Nephron progenitor cell (in vitro differentiated cells): ENCODE results near the gene SACS.
A peak's percentile ranks its signal among the peaks of the same experiment; 100 is the strongest.

ENCODE experiments used
- DNase-seq: peaks from one replicate; pipeline ENCODE4 v3.0.0; 2021
- H3K27ac Mint-ChIP-seq: 2 replicates; pipeline ENCODE4 v1.8.0; 2021; ENCODE audit warnings: mild to moderate bottlenecking, moderate library complexity, mixed read lengths
- H3K27me3 Mint-ChIP-seq: 2 replicates; pipeline ENCODE4 v1.8.0; 2021; ENCODE audit warnings: mild to moderate bottlenecking, low read depth, mixed read lengths; ENCODE audit not compliant: poor library complexity
- H3K36me3 Mint-ChIP-seq: 2 replicates; pipeline ENCODE4 v1.8.0; 2021; ENCODE audit warnings: low read depth, mixed read lengths
- H3K4me1 Mint-ChIP-seq: 2 replicates; pipeline ENCODE4 v1.8.0; 2021; ENCODE audit warnings: mixed read lengths
- H3K4me3 Mint-ChIP-seq: 2 replicates; pipeline ENCODE4 v1.8.0; 2021; ENCODE audit warnings: mild to moderate bottlenecking, moderate library complexity, mixed read lengths
- H3K9me3 Mint-ChIP-seq: 2 replicates; pipeline ENCODE4 v1.8.0; 2021; ENCODE audit warnings: mild to moderate bottlenecking, moderate library complexity, mixed read lengths
- TF ChIP-seq, protein P1 (sequence below): fragments of 200-600 bp; sonication (generic); IDR thresholded peaks from 2 replicates; pipeline ENCODE4 v1.5.0; 2021; ENCODE audit warnings: antibody characterized with exemption

The SACS gene

DNA sequence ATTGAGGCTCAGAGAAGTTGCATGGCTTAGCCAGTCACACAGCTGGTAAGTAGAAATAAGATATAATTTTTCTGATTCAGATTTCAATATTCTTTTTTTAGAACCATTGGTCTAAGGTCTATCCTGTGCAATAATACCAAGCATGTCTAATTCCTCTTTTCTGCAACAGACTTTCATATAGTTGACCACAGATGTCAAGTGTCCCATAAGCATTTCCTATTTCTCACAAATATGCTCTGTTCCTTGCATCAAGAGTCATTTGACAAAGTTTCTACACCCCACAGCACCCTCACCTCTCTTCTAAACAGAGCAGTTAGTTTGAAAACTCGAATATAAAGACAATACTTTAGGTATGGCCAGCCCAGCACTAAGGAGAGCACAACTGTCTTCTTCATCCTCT lies 26.8 kb upstream of the SACS start:
- no peak overlapping the region for H3K27ac Mint-ChIP-seq
- peaks cover 47% of the 10 kb centered on the region for H3K4me1 Mint-ChIP-seq
- no peak for DNase-seq
- H3K27me3 Mint-ChIP-seq = peaks cover 2% of the 10 kb centered on the region
- TF ChIP-seq, protein P1, sequence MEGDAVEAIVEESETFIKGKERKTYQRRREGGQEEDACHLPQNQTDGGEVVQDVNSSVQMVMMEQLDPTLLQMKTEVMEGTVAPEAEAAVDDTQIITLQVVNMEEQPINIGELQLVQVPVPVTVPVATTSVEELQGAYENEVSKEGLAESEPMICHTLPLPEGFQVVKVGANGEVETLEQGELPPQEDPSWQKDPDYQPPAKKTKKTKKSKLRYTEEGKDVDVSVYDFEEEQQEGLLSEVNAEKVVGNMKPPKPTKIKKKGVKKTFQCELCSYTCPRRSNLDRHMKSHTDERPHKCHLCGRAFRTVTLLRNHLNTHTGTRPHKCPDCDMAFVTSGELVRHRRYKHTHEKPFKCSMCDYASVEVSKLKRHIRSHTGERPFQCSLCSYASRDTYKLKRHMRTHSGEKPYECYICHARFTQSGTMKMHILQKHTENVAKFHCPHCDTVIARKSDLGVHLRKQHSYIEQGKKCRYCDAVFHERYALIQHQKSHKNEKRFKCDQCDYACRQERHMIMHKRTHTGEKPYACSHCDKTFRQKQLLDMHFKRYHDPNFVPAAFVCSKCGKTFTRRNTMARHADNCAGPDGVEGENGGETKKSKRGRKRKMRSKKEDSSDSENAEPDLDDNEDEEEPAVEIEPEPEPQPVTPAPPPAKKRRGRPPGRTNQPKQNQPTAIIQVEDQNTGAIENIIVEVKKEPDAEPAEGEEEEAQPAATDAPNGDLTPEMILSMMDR = no peak
- peaks cover 16% of the 10 kb centered on the region for H3K36me3 Mint-ChIP-seq
- peaks cover 21% of the 10 kb centered on the region for H3K9me3 Mint-ChIP-seq
- no peak overlapping the region for H3K4me3 Mint-ChIP-seq

DNA sequence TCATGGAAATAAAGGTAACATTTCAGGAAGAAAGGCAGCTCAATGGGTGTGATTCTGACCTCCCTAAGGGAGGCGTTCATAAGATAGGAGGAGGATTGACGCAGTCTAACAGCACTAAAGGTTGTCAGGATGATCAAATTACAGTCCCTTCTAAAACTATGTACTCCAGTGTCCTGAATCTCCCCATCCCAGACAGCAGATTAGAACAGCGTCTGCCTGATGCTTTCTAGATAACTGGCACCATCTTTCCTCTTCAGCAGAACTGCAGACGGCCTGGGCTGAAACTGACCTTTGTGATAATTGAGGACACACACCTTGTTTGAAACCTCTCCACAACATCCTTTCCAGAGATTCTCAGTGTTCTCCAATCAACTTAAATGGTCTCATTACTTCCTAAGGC lies 25.5 kb upstream of the SACS start:
- DNase-seq = no peak
- H3K9me3 Mint-ChIP-seq = peaks cover 8% of the 10 kb centered on the region
- H3K27ac Mint-ChIP-seq = peak overlapping the region; percentile 77
- peaks cover 2% of the 10 kb centered on the region for H3K27me3 Mint-ChIP-seq
- peaks cover 47% of the 10 kb centered on the region for H3K4me1 Mint-ChIP-seq
- peaks cover 8% of the 10 kb centered on the region for H3K36me3 Mint-ChIP-seq
- H3K4me3 Mint-ChIP-seq = no peak overlapping the region
- TF ChIP-seq, protein P1 = no peak

DNA sequence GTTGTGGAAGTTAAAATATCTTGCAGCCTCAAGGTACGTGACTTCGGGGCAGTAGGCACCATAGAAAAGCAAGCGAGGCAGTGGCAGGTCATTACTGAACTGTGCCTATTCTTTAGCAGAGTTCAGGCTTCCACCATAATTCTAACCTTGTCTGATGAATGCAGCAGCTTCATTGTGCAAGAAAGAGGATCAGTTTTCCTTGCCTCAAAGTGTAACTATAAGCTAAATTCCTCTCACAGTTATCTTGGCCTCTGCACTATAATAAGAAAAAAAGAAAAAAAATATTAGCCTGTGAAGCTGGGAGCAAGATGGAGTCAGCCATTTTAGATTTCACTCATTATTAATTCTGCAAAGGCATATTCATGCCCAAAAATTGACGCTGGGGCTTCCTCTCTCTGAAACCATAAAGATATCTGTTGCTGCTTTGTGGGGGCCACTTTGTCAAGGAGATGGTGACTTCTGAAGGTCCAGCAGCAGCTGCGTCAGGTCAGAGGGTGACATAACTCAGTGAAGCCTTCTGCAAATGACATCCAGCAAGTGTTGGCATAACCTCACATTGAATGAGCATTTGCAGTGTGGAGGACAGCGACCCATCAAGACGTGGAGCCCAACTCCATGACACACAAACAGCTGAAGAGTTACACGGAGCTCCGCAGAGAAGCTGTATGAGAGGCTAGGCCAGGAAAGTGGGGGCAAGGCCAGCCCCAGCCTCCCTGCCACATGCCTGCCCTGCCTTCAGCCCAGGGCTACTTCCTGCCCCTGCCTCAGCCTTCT lies 23.1 kb upstream of the SACS start:
- no peaks in the 10 kb centered on the region for H3K36me3 Mint-ChIP-seq
- TF ChIP-seq, protein P1 = no peak
- no peak for DNase-seq
- peak overlapping the region; percentile 42 for H3K27ac Mint-ChIP-seq
- H3K4me1 Mint-ChIP-seq = peaks cover 54% of the 10 kb centered on the region
- H3K27me3 Mint-ChIP-seq = peaks cover 2% of the 10 kb centered on the region
- no peak overlapping the region for H3K4me3 Mint-ChIP-seq
- H3K9me3 Mint-ChIP-seq = no peaks in the 10 kb centered on the region

DNA sequence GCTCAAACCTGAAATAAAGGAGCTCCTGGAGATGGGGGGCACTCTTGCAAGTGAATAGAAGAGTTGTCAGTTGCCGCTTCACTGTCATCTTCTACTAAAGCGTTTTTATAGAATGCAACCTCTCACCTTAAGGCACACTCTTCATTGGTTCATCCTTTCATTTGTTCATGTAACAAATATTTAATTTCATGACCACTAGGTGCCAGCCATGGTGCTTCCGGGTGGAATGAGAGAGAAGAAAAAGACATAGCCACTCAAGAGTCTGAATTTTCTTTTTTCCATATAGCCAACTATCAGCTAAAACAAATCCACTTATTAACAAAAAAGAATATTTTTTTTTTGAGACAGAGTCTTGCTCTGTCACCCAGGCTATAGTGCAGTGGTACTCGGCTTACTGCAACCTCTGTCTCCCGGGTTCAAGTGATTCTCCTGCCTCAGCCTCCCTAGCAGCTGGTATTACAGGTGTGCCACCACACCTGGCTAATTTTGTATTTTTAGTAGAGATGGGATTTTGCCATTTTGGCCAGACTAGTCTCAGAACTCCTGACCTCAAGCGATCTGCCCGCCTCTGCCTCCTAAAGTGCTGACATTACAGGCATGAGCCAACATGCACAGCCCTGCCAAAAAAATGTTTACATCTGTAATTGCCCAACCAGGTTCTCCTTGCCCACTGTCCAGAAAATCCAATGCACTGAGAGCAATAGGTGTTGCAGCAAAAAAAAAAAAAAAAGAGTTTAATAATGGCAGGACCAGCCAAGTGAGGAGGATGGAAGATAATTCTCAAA lies 22.1 kb upstream of the SACS start:
- no peak for DNase-seq
- Mint-ChIP-seq H3K4me3 (no peak overlapping the region), H3K36me3 (no peaks in the 10 kb centered on the region), H3K27me3 (no peaks in the 10 kb centered on the region), H3K27ac (no peak overlapping the region), H3K4me1 (peaks cover 61% of the 10 kb centered on the region), H3K9me3 (no peaks in the 10 kb centered on the region)
- TF ChIP-seq, protein P1 = no peak

DNA sequence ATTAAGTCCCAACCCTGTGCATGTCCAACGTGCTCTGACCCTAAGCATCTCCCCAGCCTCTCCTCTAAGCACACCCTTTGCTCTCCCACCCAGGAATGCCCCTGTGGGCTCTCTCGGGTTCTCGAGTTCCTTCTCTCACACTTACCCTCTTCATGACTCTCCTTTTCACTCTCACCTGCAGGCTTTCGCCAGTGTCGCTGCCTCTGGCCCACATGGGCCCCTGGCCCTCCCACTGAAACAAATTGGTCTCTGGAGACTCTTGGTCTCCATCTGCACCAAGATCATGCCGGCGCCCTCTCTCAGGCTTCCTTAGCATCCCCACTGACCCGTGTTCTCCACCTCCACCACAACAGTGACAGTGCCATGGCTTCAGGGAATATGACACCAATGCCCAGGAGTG lies 19.6 kb upstream of the SACS start:
- Mint-ChIP-seq H3K36me3 (no peaks in the 10 kb centered on the region), H3K27ac (no peak overlapping the region), H3K4me1 (peaks cover 52% of the 10 kb centered on the region), H3K27me3 (no peaks in the 10 kb centered on the region), H3K9me3 (no peaks in the 10 kb centered on the region), H3K4me3 (no peak overlapping the region)
- TF ChIP-seq, protein P1 = no peak
- no peak for DNase-seq
